T-helper 2 cell treated with Interferon-gamma antibody and Interleukin-4, amounts not matched to agents 100 ng/mL and 5 ng/mL, for 36 hours (primary cell): ENCODE data around the gene KCNJ10. TPM values are rescaled to one million over a fixed set of nuclear protein-coding genes. Genes with fewer than 3 reads are reported as not detected.

Experiments used
- intact Hi-C: fragments of 100-400 bp; cut with micrococcal nuclease; formaldehyde crosslinking; loops from one replicate; pipeline ENCODE4 v1.15.1; 2023
- total RNA-seq: library from RNA; stranded (reverse); gene quantifications from 2 replicates; pipeline ENCODE4 v1.2.3, GENCODE V29; 2022

Gene KCNJ10
- total RNA-seq, 1 donor from 2014 or later: not detected

GRCh38 chr1:160085686-160086455, 15.9 kb upstream of the KCNJ10 start:
- intact Hi-C loops: loop anchor here (1.0 kb wide), 1 partner anchor 12 kb away; the partner anchor contains the start of gene IGSF8

GRCh38 chr1:160084771-160085321, 14.9 kb upstream of the KCNJ10 start:
- intact Hi-C loops: loop anchor here (1.0 kb wide), 3 partner anchors 13 to 149 kb away; partner anchors contain the start of gene IGSF8

GRCh38 chr1:160083968-160084770, 14.2 kb upstream of the KCNJ10 start:
- intact Hi-C loops: loop anchor here (1.0 kb wide), 2 partner anchors 38 to 148 kb away; no protein-coding TSS in a partner anchor

GRCh38 chr1:160082926-160083325, 13.0 kb upstream of the KCNJ10 start:
- intact Hi-C loops: no loop called here

GRCh38 chr1:160082487-160082886, 12.5 kb upstream of the KCNJ10 start:
- intact Hi-C loops: no loop called here

- intact Hi-C loops: no loop called here
These were observed 11.4 kb upstream of the KCNJ10 start, which contains the start of gene KCNJ9 for GRCh38 chr1:160081261-160081936. Gene KCNJ9, plus strand, starts transcription at chr1:160081538. Its CDS starts 2,493 bp downstream, at chr1:160084031.

GRCh38 chr1:160080381-160081100, 10.6 kb upstream of the KCNJ10 start:
- intact Hi-C loops: no loop called here

GRCh38 chr1:160079448-160079847, 9.5 kb upstream of the KCNJ10 start:
- intact Hi-C loops: no loop called here

GRCh38 chr1:160078512-160079195, 8.7 kb upstream of the KCNJ10 start:
- intact Hi-C loops: no loop called here

- intact Hi-C loops: no loop called here
These were observed 7.5 kb upstream of the KCNJ10 start for GRCh38 chr1:160077486-160077885.

GRCh38 chr1:160076295-160076694, 6.3 kb upstream of the KCNJ10 start:
- intact Hi-C loops: no loop called here

GRCh38 chr1:160075836-160076235, 5.9 kb upstream of the KCNJ10 start:
- intact Hi-C loops: no loop called here

GRCh38 chr1:160074865-160075264, 4.9 kb upstream of the KCNJ10 start:
- intact Hi-C loops: no loop called here

GRCh38 chr1:160071289-160071688, 1.3 kb upstream of the KCNJ10 start:
- intact Hi-C loops: no loop called here

GRCh38 chr1:160070243-160071163, 543 bp upstream of the KCNJ10 start:
- intact Hi-C loops: no loop called here

- intact Hi-C loops: no loop called here
These were observed 1.7 kb downstream of the KCNJ10 start for GRCh38 chr1:160068225-160068624.

- intact Hi-C loops: no loop called here
These were observed 2.9 kb downstream of the KCNJ10 start for GRCh38 chr1:160066829-160067745.

GRCh38 chr1:160064746-160065145, 5.2 kb downstream of the KCNJ10 start:
- intact Hi-C loops: no loop called here
